NCI-H774 (cell line): ENCODE results near the gene PAM16.
"Not testable (repeated sequence)": the region's sequence is repeated elsewhere in the genome, so short reads cannot be mapped to it uniquely, and the experiment has no call there.

Source experiments
- DNase-seq: peaks from one replicate; lab custom pipeline; 2025; lab: John Stamatoyannopoulos, UW

Gene PAM16

DNA sequence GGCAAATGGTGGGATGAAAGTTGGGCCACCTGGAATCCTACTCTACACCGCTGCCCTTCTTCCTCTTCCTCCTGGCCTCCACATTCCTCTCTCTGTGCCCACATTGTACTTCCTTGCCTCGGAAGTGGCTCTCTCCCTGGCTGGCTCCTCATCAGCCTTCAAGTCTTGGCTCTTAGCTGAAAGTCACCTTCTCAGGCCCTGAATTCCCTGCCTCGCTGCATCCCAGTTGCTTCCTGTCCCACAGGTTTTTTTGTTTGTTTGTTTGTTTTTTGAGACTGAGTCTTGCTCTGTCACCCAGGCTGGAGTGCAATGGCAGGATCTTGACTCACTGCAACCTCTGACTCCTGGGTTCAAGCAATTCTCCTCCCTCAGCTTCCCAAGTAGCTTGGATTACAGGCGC, 2.6 kb upstream of the PAM16 start:
- DNase-seq: no peak

DNA sequence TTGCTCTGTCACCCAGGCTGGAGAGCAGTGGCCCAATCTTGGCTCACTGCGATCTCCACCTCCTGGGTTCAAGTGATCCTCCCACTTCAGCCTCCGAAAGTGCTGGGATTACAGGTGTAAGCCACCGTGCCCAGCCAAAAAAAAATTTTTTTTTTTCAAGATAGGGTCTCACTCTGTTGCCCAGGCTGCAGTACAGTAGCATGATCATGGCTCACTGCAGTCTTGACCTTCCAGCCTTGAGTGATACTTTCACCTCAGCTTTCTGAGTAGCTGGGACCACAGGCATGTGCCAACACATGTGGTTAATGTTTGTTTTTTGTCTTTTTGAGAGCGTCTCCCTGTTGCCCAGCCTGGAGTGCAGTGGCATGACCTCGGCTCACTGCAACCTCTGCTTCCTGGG, 1.7 kb upstream of the PAM16 start:
- DNase-seq: no peak

DNA sequence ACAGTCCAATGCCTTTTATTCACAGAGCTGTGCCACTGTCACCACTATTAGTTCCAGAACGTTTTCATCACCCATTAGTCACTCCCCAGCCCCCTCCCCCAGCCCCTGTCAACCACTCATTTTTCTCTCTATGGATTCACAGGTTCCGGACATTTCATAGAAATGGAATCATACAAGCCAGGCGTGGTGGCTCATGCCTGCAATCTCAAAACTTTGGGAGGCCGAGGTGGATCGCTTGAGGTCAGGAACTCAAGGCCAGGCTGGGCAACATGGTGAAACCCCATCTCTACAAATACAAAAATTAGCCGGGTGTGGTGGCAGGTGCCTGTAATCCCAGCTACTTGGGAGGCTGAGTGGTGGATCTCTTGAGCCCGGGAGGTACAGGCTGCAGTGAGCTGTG, 759 bp upstream of the PAM16 start:
- DNase-seq: no peak

DNA sequence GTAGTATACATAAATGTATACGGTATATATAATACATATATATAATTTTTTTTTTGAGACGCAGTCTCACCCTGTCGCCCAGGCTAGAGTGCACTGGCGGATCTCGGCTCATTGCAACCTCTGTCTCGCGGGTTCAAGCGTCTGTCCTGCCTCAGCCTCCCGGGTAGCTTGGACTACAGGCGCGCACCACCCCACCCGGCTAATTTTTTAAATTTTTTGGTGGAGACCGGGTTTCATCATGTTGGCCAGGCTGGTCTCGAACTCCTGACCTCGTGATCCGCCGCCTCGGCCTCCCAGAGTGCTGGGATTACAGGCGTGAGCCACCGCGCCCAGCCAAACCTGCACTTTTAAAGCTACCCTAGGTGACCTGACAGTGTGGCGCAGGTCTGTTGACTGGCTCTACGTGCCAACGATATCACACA, 745 bp downstream of the PAM16 start:
- no peak for DNase-seq

DNA sequence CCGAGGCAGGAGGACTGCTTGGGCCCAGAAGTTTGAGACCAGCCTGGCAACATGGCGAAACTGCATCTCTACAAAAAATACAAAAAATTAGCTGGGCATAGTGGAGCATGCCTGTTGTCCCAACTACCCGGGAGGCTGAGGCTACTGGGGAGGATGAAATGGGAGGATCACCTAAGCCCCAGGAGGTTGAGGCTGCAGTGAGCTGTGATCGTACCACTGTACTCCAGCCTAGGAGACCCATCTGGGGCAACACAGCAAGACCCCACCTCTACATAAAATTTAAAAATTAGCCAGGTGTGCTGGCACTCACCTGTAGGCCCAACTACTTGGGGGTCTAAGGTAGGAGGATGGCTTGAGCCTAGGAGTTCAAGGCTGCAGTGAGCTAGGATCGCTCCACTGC, 1.8 kb downstream of the PAM16 start:
- DNase-seq: no peak

DNA sequence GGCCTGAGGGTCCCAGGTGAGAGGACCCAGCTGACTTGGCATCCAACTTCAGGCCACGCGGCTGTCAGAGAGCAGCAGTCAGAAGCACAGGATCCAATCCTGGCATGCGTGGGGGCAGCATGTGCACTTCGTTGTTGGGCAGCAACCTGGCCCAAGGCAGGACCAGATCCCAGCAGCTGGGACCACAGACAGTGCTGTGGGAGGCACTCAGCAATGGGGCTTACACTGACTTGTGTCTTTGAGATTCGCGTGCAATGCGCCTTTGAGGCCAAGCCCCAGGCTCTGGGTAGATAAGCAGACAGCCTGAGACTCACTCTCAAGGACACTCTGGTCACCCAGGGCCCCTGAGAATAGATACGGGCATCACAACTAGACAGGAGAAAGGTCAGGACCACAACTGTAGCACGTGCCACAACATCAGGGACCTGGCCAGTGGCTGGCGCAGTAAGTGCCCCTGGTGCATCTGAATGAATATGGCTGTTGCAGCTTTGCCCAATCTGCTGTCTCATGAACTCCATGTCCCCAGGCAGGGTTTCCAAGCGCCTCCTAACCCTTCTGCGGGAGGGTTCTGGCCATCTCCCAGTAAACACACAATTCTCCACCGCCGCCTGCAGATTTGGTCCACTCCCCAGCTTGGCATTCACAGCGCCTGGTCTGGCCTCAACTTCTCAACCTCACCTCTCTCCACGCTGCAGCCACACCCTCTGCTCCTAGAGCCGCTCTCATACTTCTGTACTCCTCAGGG, 3.2 kb downstream of the PAM16 start:
- DNase-seq: no peak

DNA sequence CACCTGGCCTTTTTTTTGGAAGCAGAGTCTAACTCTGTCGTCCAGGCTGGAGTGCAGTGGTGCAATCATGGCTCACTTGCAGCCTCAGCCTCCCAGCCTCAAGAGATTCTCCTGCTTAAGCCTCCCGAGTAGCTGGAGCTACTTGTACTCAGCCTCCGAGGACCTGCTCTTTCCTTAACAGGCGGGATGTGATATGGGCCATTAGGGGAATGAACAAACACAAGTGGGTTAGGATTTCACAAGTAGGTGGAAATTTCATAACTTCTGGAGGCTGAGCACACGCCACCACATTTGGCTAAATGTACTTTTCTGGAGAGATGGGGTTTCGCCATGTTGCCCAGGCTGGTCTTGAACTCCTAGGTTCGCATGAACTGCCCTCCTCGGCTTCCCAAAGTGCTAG, 4.1 kb downstream of the PAM16 start:
- no peak for DNase-seq

DNA sequence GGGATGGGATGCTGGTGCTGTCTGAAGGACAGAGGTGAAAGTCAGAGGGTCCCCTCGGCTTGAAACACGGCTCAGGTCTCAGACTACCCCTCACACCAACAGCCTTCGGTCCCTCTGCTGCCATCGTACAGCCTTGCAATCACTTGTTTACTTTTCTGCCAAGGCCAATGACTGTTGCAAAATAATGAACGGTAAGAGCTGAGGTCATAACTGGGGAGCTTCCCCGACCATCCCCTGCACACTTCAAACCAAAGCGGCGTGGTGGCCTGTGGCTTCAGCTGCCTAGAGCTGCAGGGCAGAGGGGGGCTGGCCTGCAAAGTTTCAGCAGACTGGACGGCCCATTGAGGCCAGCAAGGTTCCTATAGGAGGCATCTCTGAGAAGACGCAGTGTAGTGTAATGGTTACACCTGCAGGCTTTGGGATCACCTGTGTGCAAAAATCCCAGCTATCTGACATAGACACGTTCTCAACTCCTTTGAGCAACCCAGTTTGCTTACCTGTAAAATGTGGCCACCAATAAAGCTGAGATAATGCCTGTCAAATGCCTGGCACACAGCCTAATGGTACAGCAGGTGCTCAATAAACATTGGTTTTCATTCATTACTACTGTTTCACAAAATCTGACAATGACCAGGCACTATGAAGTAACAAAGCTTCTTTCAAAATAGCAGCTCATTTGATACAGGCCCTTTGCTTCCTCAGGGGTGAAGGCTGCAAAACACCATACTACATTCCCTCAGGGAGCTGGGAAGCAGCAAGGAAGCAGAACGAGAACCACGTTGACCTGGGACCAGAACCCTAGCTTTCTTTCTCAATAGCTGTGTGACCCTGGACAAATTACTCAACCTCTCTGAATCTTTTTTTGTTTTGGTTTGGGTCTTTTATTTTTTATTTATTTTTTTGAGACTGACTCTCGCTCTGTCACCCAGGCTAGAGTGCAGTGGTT, 5.0 kb downstream of the PAM16 start:
- peak; percentile 64 for DNase-seq

DNA sequence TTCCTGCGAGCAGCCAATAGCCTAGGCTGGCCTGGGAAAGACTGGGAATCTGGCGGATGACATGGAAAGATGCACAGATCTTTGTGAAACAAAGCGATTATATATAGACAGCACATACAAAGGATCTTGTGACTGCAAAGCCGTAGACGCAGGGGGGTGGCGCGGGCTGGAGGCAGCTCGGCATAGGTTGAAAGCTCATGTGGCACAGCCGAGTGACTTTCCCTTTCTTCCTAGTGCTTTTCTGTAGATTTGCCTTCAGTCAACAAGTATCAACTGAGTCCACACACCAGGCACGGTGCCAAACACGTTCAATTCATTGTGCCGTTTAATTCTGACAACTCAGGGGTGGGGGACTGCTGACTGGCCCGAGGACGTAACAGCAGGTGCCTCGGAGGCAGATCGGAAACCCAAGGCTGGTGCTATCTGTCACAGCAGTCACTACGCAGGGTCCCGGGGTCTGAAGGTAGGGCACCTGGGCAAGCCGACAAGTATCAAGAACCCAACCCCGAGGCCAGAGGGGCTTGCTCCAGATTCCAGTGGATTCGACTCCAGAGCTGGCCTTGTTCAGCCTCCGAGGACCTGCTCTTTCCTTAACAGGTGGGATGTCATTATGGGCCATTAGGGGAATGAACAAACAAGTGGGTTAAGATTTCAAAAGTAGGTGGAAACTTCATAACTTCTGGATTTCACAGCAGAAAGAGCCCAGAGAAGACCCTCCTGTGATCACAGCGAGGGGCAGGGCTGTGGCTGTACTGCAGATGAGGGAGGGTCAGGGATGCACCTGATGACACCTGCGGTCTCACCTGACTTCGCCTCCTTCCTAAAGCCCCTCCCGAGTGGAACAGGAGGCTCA, 5.9 kb downstream of the PAM16 start:
- peak; percentile 93 for DNase-seq

DNA sequence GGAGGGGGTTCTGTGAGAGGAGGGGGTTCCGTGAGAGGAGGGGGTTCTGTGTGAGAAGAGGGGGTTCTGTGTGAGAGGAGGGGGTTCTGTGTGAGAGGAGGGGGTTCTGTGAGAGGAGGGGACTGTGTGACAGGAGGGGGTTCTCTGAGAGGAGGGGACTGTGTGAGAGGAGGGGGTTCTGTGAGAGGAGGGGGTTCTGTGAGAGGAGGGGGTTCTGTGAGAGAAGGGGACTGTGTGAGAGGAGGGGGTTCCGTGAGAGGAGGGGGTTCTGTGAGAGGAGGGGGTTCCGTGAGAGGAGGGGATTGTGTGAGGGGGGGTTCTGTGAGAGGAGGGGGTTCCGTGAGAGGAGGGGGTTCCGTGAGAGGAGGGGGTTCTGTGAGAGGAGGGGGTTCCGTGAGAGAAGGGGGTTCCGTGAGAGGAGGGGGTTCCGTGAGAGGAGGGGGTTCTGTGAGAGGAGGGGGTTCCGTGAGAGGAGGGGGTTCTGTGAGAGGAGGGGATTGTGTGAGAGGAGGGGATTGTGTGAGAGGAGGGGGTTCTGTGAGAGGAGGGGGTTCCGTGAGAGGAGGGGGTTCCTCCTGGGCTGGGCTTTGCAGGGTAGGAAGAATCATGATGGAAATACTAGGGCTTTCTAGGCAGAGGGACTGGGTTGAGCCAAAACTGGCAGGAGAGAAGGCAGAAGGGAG, 6.7 kb downstream of the PAM16 start:
- not testable (repeated sequence) for DNase-seq

DNA sequence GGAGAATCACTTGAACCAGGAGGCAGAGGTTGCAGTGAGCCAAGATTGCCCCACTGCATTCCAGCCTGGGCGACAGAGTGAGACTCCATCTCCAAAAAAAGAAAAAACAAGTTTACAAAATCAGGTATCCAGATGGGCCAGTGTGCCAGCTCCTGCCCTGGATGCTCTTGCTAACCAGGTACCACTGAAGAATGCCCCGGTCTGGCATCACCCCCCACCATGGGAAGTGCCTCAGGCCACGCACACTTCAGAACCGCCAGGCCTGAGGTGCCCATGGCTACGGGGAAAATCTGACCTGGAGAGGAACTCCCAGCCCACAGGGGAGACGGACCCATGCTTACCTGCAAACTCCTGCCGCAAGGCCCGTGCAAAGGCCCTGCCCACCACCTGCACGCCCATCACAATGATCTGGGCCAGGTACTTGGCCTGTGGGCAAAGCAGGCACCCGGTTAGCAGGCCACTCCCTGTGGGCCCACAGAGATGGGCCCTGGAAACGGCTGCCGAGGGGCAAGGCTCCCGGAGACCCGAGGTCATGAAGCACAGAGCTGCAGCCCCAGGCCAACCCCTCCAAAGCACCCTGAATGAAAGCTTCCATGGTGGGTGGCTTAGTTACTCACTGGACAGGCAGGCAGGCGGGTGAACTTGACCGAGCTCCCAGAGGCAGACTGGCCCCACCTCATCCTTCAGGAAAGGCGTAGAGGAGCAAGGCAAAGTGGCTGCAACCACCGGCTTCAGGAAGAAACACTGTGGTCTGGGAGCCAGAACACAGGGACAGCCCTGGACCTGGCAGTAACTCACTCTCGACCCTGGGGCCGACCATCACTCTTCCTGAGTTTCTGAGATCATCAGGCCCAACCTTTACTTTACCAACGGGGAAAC, 8.0 kb downstream of the PAM16 start:
- DNase-seq: no peak

DNA sequence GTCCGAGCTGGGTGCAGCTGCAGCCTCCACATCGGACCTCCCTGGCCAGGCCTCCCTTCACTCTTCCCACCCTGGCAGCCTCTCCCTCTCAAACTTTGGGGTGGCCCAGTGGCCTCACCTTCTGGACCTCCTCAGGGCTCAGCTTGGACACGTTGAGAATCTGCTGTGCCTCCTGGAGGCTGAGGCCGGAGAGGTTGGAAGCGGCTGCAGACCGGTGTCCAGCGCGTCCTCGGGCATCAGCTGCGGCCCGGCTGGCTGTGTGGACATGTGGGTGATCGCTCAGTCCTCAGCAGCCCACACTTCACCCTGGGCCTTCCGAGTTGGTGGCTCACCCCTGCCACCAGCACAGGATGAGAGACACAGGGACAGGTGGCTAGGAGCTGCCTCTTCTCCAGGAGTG, 9.9 kb downstream of the PAM16 start:
- DNase-seq: no peak

DNA sequence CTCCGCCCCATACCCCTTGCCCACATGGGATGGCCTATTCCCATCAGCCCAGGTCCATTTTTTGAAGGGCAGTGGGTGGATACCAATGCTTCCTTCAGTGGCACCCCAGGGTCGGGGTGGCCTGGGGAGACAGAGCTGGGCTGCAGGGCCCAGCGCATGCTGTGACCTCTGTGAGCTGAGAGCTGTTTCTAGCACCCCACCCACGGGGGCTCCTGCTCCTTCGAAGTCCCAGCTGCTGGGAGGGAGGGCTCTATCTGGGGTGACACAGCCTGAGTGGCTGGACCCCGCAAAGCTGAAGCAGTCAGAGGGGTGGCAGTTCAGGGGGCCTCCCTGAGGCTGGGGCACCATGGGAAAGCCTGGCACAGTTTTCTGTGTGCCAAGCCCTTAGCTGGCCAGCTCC, 10.7 kb downstream of the PAM16 start:
- DNase-seq: no peak

DNA sequence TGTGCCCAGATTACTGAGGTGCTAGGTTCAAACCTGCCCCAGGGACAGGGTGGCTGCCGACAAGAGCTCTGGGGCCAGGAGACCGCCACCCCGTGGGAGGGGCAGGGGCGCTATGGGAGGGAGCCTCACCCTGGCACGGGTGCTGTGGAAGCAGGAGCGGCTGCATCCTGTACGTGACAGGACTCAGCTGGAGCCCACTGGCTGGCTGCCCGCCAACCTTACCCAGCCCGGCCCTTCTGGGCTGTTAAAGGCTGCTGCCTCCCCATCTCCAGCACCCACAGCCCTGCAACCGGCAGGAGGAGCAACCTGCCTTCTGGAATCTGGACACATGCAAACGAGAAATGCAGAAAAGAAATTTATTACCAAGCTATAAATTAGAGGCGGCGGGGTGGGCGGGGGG, 11.2 kb downstream of the PAM16 start:
- DNase-seq: no peak

DNA sequence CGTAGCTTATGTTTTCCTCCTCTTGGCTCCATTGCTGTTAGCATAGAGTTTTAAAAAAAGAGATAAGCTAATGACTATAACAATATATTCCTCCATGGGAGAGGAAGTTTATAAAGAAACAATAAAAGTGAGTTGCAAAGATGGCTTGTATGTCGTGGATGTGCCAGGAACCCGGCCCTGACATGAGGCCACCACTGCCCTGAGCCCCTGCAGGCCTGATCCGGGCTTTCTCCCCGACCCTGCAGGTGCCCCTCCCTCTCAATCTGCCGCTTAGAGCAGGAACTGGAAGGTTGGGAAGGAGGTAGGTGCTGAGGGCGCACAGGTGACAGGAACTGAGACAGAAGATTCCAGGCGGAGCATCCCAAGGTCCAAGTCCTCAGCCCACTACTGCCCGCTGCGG, 11.7 kb downstream of the PAM16 start:
- no peak for DNase-seq

DNA sequence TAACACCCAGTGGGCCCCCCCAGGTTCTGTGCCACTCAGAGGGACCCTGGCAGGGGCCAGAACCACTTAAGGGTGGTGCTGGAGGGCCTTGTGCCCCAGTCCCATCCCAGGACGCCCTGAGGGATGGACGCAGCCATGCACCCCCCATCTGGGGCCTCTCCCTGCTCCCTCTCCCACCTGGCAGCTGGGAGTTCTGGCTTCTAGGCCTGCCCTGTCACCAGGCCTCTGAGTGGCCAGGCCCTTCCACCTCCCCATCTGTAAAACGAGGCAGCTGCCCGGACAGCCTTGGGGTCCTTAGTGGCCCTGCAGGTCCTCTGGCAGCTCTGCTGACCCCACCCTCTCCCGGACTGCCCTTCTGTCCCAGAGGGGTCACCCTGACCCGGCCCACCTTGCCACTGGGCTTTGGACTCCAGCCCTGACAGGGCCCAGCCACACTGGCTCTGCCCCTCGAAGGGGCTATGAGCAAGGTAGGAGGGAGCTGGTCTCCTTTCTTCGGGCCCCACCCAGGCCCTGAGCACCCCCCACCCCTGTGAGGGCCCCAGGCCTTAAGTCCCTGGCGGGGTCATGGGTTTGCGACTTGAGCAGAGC, 12.3 kb downstream of the PAM16 start:
- no peak for DNase-seq

DNA sequence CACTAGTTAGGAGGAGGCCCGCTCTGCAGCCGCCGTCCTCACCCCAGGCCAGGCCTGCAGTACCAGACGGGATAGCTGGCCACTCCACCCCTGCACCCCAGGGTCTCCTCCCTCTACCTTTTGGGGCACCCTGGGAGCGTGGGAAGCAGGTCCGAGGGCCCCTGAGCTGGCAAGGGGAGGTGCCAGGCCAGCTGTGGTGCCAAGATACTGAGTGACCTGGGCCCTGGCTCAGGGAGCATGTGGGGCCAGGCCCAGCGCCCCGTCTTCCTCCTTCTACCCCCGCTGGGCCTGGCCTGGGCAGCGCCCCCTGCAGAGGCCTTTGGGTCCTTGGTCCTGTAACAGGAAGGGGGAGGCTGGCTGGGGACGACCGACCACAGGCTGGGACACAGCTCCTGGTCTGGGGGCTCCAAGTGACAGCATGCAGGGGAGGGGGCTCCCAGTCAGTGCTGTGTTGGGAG, 13.0 kb downstream of the PAM16 start:
- DNase-seq: no peak

DNA sequence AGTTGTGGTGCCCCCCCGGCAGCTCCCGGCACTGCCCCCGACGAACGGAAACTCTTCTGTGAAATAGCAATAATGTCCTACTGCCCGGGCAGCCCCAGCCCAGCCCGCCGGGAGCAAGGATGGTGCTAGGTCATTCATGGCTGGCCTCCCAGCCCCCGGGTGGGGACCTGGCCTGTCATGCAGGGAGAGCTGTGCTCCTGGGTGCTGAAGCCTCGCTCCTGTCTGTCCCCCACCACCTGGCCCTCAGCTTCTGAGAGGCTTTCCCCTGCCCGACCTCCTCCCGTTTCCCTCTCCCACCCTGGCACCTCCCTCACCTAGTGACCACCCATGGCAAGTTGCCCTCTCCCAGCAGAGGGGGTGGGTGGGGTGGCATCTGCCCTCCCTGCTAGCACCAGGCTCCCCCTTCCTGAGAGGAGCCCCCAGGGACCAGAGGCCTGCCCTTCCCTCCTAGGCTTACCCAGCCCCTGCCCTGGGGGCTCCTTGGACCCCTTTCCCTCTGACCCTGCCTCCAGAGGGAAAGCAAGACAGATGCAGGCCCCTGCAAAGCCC, 13.5 kb downstream of the PAM16 start:
- DNase-seq: no peak

DNA sequence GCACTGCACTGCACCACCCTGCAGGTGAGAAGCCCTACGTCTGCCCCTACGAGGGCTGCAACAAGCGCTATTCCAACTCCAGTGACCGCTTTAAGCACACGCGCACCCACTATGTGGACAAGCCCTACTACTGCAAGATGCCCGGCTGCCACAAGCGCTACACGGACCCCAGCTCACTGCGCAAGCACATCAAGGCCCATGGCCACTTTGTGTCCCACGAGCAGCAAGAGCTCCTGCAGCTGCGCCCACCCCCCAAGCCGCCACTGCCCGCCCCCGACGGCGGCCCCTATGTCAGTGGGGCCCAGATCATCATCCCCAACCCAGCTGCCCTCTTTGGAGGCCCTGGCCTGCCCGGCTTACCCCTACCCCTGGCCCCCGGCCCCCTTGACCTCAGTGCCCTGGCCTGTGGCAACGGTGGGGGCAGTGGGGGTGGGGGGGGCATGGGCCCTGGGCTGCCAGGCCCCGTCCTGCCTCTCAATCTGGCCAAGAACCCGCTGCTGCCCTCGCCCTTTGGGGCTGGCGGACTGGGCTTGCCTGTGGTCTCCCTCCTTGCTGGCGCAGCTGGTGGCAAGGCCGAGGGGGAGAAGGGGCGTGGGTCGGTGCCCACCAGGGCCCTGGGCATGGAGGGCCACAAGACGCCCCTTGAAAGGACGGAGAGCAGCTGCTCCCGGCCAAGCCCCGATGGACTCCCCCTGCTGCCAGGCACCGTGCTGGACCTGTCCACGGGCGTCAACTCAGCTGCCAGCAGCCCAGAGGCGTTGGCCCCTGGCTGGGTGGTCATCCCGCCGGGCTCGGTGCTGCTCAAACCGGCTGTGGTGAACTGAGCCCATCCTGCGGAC, 14.2 kb downstream of the PAM16 start:
- DNase-seq: no peak
